ENCODE measurements around the gene TMEM267.
"Not testable (repeated sequence)": the region's sequence is repeated elsewhere in the genome, so short reads cannot be mapped to it uniquely, and the experiment has no call there.

DNA sequence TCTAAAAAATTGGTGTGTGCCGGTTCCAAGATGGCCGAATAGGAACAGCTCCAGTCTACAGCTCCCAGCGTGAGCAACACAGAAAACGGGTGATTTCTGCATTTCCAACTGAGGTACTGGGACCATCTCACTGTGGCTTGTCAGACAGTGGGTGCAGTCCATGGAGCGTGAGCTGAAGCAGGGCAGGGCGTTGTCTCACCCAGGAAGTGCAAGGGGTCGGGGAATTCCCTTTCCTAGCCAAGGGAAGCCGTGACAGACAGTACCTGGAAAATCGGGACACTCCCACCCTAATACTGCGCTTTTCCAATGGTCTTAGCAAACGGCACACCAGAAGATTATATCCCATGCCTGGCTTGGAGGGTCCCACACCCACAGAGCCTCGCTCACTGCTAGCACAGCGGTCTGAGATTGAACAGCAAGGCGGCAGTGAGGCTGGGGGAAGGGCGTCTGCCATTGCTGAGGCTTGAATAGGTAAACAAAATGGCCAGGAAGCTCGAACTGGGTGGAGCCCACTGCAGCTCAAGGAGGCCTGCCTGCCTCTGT is 81.1 kb downstream of the TMEM267 start:
- TF ChIP-seq, protein P1, sequence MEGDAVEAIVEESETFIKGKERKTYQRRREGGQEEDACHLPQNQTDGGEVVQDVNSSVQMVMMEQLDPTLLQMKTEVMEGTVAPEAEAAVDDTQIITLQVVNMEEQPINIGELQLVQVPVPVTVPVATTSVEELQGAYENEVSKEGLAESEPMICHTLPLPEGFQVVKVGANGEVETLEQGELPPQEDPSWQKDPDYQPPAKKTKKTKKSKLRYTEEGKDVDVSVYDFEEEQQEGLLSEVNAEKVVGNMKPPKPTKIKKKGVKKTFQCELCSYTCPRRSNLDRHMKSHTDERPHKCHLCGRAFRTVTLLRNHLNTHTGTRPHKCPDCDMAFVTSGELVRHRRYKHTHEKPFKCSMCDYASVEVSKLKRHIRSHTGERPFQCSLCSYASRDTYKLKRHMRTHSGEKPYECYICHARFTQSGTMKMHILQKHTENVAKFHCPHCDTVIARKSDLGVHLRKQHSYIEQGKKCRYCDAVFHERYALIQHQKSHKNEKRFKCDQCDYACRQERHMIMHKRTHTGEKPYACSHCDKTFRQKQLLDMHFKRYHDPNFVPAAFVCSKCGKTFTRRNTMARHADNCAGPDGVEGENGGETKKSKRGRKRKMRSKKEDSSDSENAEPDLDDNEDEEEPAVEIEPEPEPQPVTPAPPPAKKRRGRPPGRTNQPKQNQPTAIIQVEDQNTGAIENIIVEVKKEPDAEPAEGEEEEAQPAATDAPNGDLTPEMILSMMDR (IDR thresholded peaks at IDR 0.05 in 2 of 3, conservative IDR thresholded peaks at IDR 0.05 in 1 of 3; ENCODE audit: borderline replicate concordance in 1 of 3, insufficient read depth in 1 of 3, low read depth in 2 of 3, low read length in 2 of 3): not testable (repeated sequence)
- not testable (repeated sequence) for TF ChIP-seq EZH2 (IDR thresholded peaks at IDR 0.05); ZFX (IDR thresholded peaks at IDR 0.05); RAD21 (IDR thresholded peaks at IDR 0.05; ENCODE audit: low read depth); CBX3 (IDR thresholded peaks at IDR 0.05; ENCODE audit: low read depth); JUND (IDR thresholded peaks at IDR 0.05); POLR2A (IDR thresholded peaks at IDR 0.05; ENCODE audit: borderline replicate concordance, extremely low read depth, insufficient read depth, insufficient read length)

Measured in HCT116 (cell line).